H1 (cell line): ENCODE measurements around the gene FAR1. TPM values are rescaled to one million over a fixed set of nuclear protein-coding genes. Genes with fewer than 3 reads are reported as not detected.

Source experiments
- CTCF ChIA-PET: fragments of 300-600 bp; sonication (Branson Sonifier 250); formaldehyde crosslinking; loops from one replicate; lab custom pipeline; 2021; ENCODE audit not compliant: partially characterized antibody; lab: Charles Lee
- POLR2A ChIA-PET: fragments of 300-600 bp; sonication (Branson Sonifier 250); formaldehyde crosslinking; loops from one replicate; lab custom pipeline; 2021; ENCODE audit warnings: inconsistent platforms; ENCODE audit not compliant: partially characterized antibody; lab: Charles Lee
- DNase-seq, 2 experiments: peaks; one replicate each; pipeline versions ENCODE4 v3.0.0 to v3.0.0-alpha.2; 2010 to 2022; ENCODE audit warnings: low spot score in 2 of 2, low read depth in 1 of 2, mixed read lengths in 1 of 2
- FAIRE-seq: peaks from 2 replicates; lab custom pipeline; 2011; peaks lifted over from hg19 to GRCh38; lab: Jason Lieb, UNC
- H2AFZ ChIP-seq: 2 replicates; pipeline ENCODE4 v1.8.1; 2012; ENCODE audit warnings: low read length, inconsistent platforms
- H2AK5ac ChIP-seq: 2 replicates; pipeline ENCODE4 v1.6.1; 2013; ENCODE audit warnings: low read depth, low read length
- H2BK120ac ChIP-seq: replicated peaks from 2 replicates; pipeline ENCODE3; 2013; ENCODE audit warnings: low read depth, low read length, inconsistent platforms
- H2BK12ac ChIP-seq: 2 replicates; pipeline ENCODE4 v1.6.1; 2013; ENCODE audit warnings: low read depth, low read length
- H2BK15ac ChIP-seq: 2 replicates; pipeline ENCODE4 v1.6.1; 2013; ENCODE audit warnings: low read length
- H2BK20ac ChIP-seq: 2 replicates; pipeline ENCODE4 v1.6.1; 2013; ENCODE audit warnings: low read length
- H2BK5ac ChIP-seq: 2 replicates; pipeline ENCODE4 v1.6.1; 2013; ENCODE audit warnings: low read depth, low read length
- H3K14ac ChIP-seq: 2 replicates; pipeline ENCODE4 v1.6.1; 2013; ENCODE audit warnings: inconsistent platforms; ENCODE audit not compliant: insufficient read length
- H3K18ac ChIP-seq: 2 replicates; pipeline ENCODE4 v1.6.1; 2013; ENCODE audit warnings: low read length; ENCODE audit errors: extremely low read depth
- H3K23ac ChIP-seq: 2 replicates; pipeline ENCODE4 v1.6.1; 2013; ENCODE audit warnings: inconsistent platforms; ENCODE audit not compliant: insufficient read length
- H3K23me2 ChIP-seq: 2 replicates; pipeline ENCODE4 v1.6.1; 2013; ENCODE audit warnings: low read depth, low read length
- H3K27ac ChIP-seq: 2 replicates; pipeline ENCODE4 v1.6.1; 2011; ENCODE audit warnings: low read depth, low read length, inconsistent platforms
- H3K27me3 ChIP-seq, 4 experiments: replicated peaks in 1 of 4; 1 replicate in 1 of 4; 2 replicates in 3 of 4; pipeline versions ENCODE4 v1.6.1 to v1.8.1; 2011 to 2013; ENCODE audit warnings: low read length in 3 of 4, mild to moderate bottlenecking in 3 of 4, inconsistent platforms in 2 of 4, mixed read lengths in 2 of 4, moderate library complexity in 1 of 4; ENCODE audit not compliant: control insufficient read depth in 3 of 4, insufficient read depth in 3 of 4; ENCODE audit errors: extremely low read depth in 1 of 4
- H3K36me3 ChIP-seq, 4 experiments: 2 replicates each; pipeline versions ENCODE4 v1.6.1 to v1.8.1; 2011 to 2013; ENCODE audit warnings: mild to moderate bottlenecking in 4 of 4, low read length in 3 of 4, moderate library complexity in 2 of 4, control low read depth in 1 of 4, inconsistent platforms in 1 of 4; ENCODE audit not compliant: insufficient read depth in 4 of 4, control insufficient read depth in 2 of 4
- H3K4ac ChIP-seq: replicated peaks from 2 replicates; pipeline ENCODE3; 2013; ENCODE audit warnings: low read length, low read depth, mixed read lengths, inconsistent platforms; ENCODE audit not compliant: insufficient read length
- H3K4me1 ChIP-seq, 4 experiments: replicated peaks in 1 of 4; 1 replicate in 1 of 4; 2 replicates in 3 of 4; pipeline versions ENCODE4 v1.6.1 to v1.8.1; 2011 to 2013; ENCODE audit warnings: low read length in 3 of 4, inconsistent platforms in 2 of 4, mixed read lengths in 1 of 4; ENCODE audit not compliant: insufficient read depth in 4 of 4, control insufficient read depth in 3 of 4
- H3K4me2 ChIP-seq, 2 experiments: 2 replicates each; pipeline versions ENCODE4 v1.6.1 to v1.8.1; 2011 to 2013; ENCODE audit warnings: low read depth in 2 of 2, low read length in 2 of 2, control low read depth in 1 of 2, inconsistent platforms in 1 of 2, mild to moderate bottlenecking in 1 of 2; ENCODE audit not compliant: insufficient read depth in 1 of 2
- H3K4me3 ChIP-seq, 4 experiments: fragments of 200-600, 300-600 bp in 1 of 4; sonication (generic), shearing (Covaris generic), sonication (Bioruptor Twin) in 1 of 4; 2 replicates each; pipeline versions ENCODE4 v1.5.1 to v1.8.1; 2011 to 2016; ENCODE audit warnings: low read length in 4 of 4, low read depth in 3 of 4, control low read depth in 2 of 4, inconsistent platforms in 2 of 4, mild to moderate bottlenecking in 2 of 4, mixed read lengths in 1 of 4, moderate library complexity in 1 of 4; ENCODE audit not compliant: insufficient read depth in 2 of 4; ENCODE audit errors: extremely low read depth in 1 of 4
- H3K56ac ChIP-seq: replicated peaks from 2 replicates; pipeline ENCODE3; 2013; ENCODE audit warnings: low read depth, mild to moderate bottlenecking, mixed read lengths, low read length, inconsistent platforms; ENCODE audit not compliant: insufficient read length
- H3K79me1 ChIP-seq: 2 replicates; pipeline ENCODE4 v1.6.1; 2013; ENCODE audit warnings: low read depth, low read length, control low read depth
- H3K79me2 ChIP-seq, 2 experiments: 2 replicates each; pipeline versions ENCODE4 v1.6.1 to v1.8.1; 2012 to 2013; ENCODE audit warnings: low read length in 2 of 2, mild to moderate bottlenecking in 2 of 2, inconsistent platforms in 1 of 2; ENCODE audit not compliant: insufficient read depth in 2 of 2, control insufficient read depth in 1 of 2
- H3K9ac ChIP-seq, 4 experiments: replicated peaks in 1 of 4; 1 replicate in 1 of 4; 2 replicates in 3 of 4; pipeline versions ENCODE4 v1.6.1 to v1.8.1; 2011 to 2013; ENCODE audit warnings: low read depth in 3 of 4, low read length in 3 of 4, control low read depth in 2 of 4, mild to moderate bottlenecking in 2 of 4, moderate library complexity in 2 of 4, inconsistent platforms in 1 of 4; ENCODE audit errors: extremely low read depth in 1 of 4
- H3K9me3 ChIP-seq, 2 experiments: 2 replicates each; pipeline versions ENCODE4 v1.6.1 to v1.8.1; 2012 to 2013; ENCODE audit warnings: mild to moderate bottlenecking in 2 of 2, moderate library complexity in 2 of 2, control low read depth in 1 of 2, inconsistent platforms in 1 of 2, low read depth in 1 of 2, low read length in 1 of 2, mixed read lengths in 1 of 2; ENCODE audit not compliant: insufficient read depth in 2 of 2
- H4K20me1 ChIP-seq, 2 experiments: replicated peaks in 1 of 2; 2 replicates each; pipeline versions ENCODE3 to v1.8.1; 2011 to 2013; ENCODE audit warnings: inconsistent platforms in 2 of 2, low read length in 2 of 2, mild to moderate bottlenecking in 1 of 2; ENCODE audit not compliant: insufficient read depth in 2 of 2, control insufficient read depth in 1 of 2
- H4K5ac ChIP-seq: 2 replicates; pipeline ENCODE4 v1.6.1; 2013; ENCODE audit warnings: low read length, low read depth, mixed read lengths, inconsistent platforms; ENCODE audit not compliant: insufficient read length
- H4K8ac ChIP-seq: 2 replicates; pipeline ENCODE4 v1.8.0; 2013; ENCODE audit warnings: mild to moderate bottlenecking, moderate library complexity, low read length, inconsistent platforms; ENCODE audit not compliant: insufficient read depth; ENCODE audit errors: extremely low read depth
- H4K91ac ChIP-seq: replicated peaks from 2 replicates; pipeline ENCODE3; 2013; ENCODE audit warnings: low read length, mixed read lengths, inconsistent platforms; ENCODE audit not compliant: insufficient read length
- HDAC2 ChIP-seq, 2 experiments: fragments of 300-600 bp in 1 of 2; sonication (generic) in 1 of 2; IDR thresholded peaks; 2 replicates each; pipeline ENCODE4 v1.6.1; 2011 to 2012; ENCODE audit warnings: low read depth in 2 of 2, low read length in 2 of 2, mild to moderate bottlenecking in 2 of 2, moderate library complexity in 2 of 2, borderline replicate concordance in 1 of 2, inconsistent platforms in 1 of 2
- KDM1A ChIP-seq: fragments of 200-600, 300-600 bp; sonication (generic); IDR thresholded peaks from 2 replicates; pipeline ENCODE4 v1.7.1; 2016; ENCODE audit warnings: mild to moderate bottlenecking, low read length, borderline replicate concordance
- POLR2A ChIP-seq, 2 experiments: IDR thresholded peaks; 1 replicate in 1 of 2; 2 replicates in 1 of 2; pipeline ENCODE4 v1.6.1; 2011; ENCODE audit warnings: low read depth in 2 of 2, low read length in 2 of 2, mild to moderate bottlenecking in 2 of 2; ENCODE audit errors: control extremely low read depth in 1 of 2
- SIX5 ChIP-seq: IDR thresholded peaks from 2 replicates; pipeline ENCODE4 v1.6.1; 2011; ENCODE audit warnings: mild to moderate bottlenecking, low read depth, low read length
- TBP ChIP-seq: IDR thresholded peaks from 2 replicates; pipeline ENCODE4 v1.6.1; 2011; ENCODE audit warnings: low read depth, low read length, improper control_type of control experiment
- ZNF274 ChIP-seq: IDR thresholded peaks from 2 replicates; pipeline ENCODE4 v1.7.0; 2012; ENCODE audit warnings: low read length, borderline replicate concordance; ENCODE audit errors: extremely low read depth
- WGBS, 2 experiments: shearing (Covaris generic) in 1 of 2; methylation state at CpG; one replicate each; pipeline versions ENCODE4 v1.1.6 to v1.1.7; 2013 to 2015; ENCODE audit warnings: low lambda C conversion rate in 2 of 2, mixed read lengths in 2 of 2, inconsistent platforms in 1 of 2, low coverage in 1 of 2, missing lambda C conversion rate in 1 of 2; ENCODE audit not compliant: insufficient replicate concordance in 2 of 2, insufficient coverage in 1 of 2, insufficient read length in 1 of 2; ENCODE audit errors: extremely low coverage in 1 of 2, missing lambda C conversion rate in 1 of 2; 5-methylcytosine and 5-hydroxymethylcytosine counted together
- polyA plus RNA-seq, 7 experiments: library from polyadenylated mRNA; depleted of rRNA in 3 of 7; stranded (reverse) in 5 of 7; unstranded in 2 of 7; fragments of >200 nt in 5 of 7; fragments of 200-250 nt in 2 of 7; gene quantifications; 1 replicate in 5 of 7; 2 replicates in 1 of 7; 4 replicates in 1 of 7; pipeline versions ENCODE4 v1.2.1 to v1.2.3, GENCODE V29; 2011 to 2013; ENCODE audit warnings: missing spikeins in 2 of 7, mixed read lengths in 2 of 7
- total RNA-seq: library from RNA; stranded (reverse); fragmentation: NEBNext Ultra II Directional; extraction: Animal tissue kit (Norgen Biotek cat#: 25700); gene quantifications from 2 replicates; pipeline ENCODE4 v1.2.1, GENCODE V29; 2021
- TF ChIP-seq, protein P1 (sequence below): IDR thresholded peaks from 2 replicates; pipeline ENCODE4 v1.6.1; 2011; ENCODE audit warnings: low read length, improper control_type of control experiment

Gene FAR1
- total and polyA plus RNA-seq, 2 of the 8 experiments (the other 6 are each of a cell fraction or from before 2014, with no cell fraction given): 29.7 to 68.5 TPM

DNA sequence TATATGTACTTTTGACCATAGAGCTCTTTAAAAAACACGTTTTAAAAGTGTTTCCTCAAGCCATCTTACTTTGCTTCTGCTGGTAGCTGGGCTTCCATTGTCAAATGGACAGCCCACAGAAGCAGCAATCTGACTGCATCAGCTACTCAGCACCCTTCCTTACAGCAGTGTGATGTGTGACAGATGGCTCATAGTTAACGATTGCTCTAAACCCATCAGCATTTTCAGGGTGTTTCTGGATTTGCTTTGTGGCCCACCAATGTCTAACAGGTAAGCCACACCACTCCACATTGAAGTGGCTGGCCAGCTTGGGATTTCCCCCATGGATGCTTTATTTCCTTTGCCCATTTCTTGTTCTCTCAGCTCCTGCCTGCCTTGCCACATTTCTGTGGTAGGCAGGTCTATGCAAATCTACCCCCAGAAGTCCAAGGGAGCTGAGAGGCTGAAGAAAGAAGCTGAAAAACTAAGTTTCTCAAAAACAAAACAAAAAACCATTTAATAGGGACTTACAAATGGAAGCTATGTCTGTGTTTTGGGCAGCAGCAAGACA, 7.3 kb upstream of the FAR1 start:
- no peak overlapping the region for H2BK20ac ChIP-seq
- no peak overlapping the region for H3K4ac ChIP-seq
- no peaks in the 10 kb centered on the region for H3K36me3 ChIP-seq
- no peak overlapping the region for H3K4me3 ChIP-seq
- WGBS, 2 experiments: 71% methylated on average over 2 of the region's 2 CpGs; no CpG with 5 or more reads in 1 of the 2 experiments
- no peaks in the 10 kb centered on the region for H3K4me1 ChIP-seq
- no peak overlapping the region for H2AK5ac ChIP-seq
- H2BK12ac ChIP-seq: no peak overlapping the region
- ChIA-PET CTCF (interaction anchor here (0.6 kb wide), 1 partner anchor 447 kb away, joined by 4 read pairs; no protein-coding TSS in a partner anchor), POLR2A (interaction anchor here (0.8 to 1.1 kb wide), 2 partner anchors 11 to 12 kb away, joined by 3 to 4 read pairs; no protein-coding TSS in a partner anchor)
- no peaks in the 10 kb centered on the region for H4K20me1 ChIP-seq
- no peaks in the 10 kb centered on the region for H3K79me2 ChIP-seq
- no peak overlapping the region for H2BK5ac ChIP-seq
- no peaks in the 10 kb centered on the region for H3K23me2 ChIP-seq
- DNase-seq: no peak
- no peak for TF ChIP-seq HDAC2 (IDR thresholded peaks at IDR 0.05; ENCODE audit: borderline replicate concordance in 1 of 2, low read depth in 2 of 2, low read length in 2 of 2)
- no peak for TF ChIP-seq POLR2A (IDR thresholded peaks at IDR 0.05; ENCODE audit: control extremely low read depth in 1 of 2, low read depth in 2 of 2, low read length in 2 of 2)
- TF ChIP-seq ZNF274: no peak
- TF ChIP-seq KDM1A: no peak
- TF ChIP-seq, protein P1, sequence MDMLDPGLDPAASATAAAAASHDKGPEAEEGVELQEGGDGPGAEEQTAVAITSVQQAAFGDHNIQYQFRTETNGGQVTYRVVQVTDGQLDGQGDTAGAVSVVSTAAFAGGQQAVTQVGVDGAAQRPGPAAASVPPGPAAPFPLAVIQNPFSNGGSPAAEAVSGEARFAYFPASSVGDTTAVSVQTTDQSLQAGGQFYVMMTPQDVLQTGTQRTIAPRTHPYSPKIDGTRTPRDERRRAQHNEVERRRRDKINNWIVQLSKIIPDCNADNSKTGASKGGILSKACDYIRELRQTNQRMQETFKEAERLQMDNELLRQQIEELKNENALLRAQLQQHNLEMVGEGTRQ: no peak
- TF ChIP-seq TBP: no peak
- TF ChIP-seq SIX5: no peak
- no peak overlapping the region for H3K56ac ChIP-seq
- H3K79me1 ChIP-seq: no peaks in the 10 kb centered on the region
- H3K27ac ChIP-seq: no peak overlapping the region
- no peak overlapping the region for H2AFZ ChIP-seq
- H3K9ac ChIP-seq: no peak overlapping the region
- no peak overlapping the region for H3K23ac ChIP-seq
- no peak overlapping the region for H4K91ac ChIP-seq
- peaks cover 14 to 18% of the 10 kb centered on the region in 2 experiments for H3K9me3 ChIP-seq
- H2BK15ac ChIP-seq: no peak overlapping the region
- no peak overlapping the region for H4K8ac ChIP-seq
- no peak for FAIRE-seq
- no peak overlapping the region for H2BK120ac ChIP-seq
- no peaks in the 10 kb centered on the region for H3K27me3 ChIP-seq
- H3K14ac ChIP-seq: no peak overlapping the region
- H3K4me2 ChIP-seq: no peak overlapping the region
- H3K18ac ChIP-seq: no peak overlapping the region
- no peak overlapping the region for H4K5ac ChIP-seq
